GM19023 (cell line): ENCODE measurements around the gene IQCE.
"Not testable (repeated sequence)": the region's sequence is repeated elsewhere in the genome, so short reads cannot be mapped to it uniquely, and the experiment has no call there.

Experiments
- ATAC-seq: cut with Tn5 transposase; IDR thresholded peaks from one replicate; pipeline ENCODE4 v1.9.1; 2021; ENCODE audit warnings: mild to moderate bottlenecking, moderate library complexity; ENCODE audit not compliant: unreplicated experiment

Gene IQCE

GRCh38 chr7:2521341-2521745, 37.4 kb upstream of the IQCE start:
- no peak for ATAC-seq

- no peak for ATAC-seq
Measured at GRCh38 chr7:2521952-2522591, 36.7 kb upstream of the IQCE start.

DNA sequence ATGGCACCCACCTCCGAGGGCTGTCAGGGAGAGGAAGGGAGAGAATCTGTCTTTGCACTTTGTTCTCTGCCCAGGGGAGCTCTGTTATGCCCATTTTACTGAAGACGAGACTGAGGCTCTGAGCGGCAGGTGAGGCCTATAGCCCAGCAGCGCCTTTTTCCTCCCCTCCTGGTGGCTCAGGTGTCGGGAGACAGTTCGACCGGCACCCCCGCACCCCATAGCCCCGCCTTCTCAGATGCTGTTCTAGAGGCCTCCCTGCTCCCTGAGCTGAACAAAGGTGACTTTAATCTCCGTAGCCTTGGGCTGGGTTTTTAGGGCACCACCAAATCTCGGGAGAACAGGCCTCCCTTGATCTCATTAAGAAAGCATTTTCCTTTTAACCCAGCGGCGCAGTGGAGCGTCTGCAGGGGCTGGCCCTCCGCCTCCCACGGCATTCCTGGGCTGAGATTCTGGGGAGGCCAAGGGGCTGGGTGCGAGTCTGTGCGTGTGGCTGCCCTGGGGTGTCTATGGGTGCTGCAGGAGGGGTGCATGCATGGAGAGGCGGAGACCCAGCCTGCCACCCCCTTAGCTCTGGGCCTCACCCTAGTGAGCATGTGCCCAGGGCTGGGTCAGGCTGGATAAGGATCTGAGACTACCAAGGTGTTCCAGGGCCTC, 35.9 kb upstream of the IQCE start:
- no peak for ATAC-seq

GRCh38 chr7:2523461-2523936, 35.3 kb upstream of the IQCE start:
- no peak for ATAC-seq

GRCh38 chr7:2523941-2524807, 34.6 kb upstream of the IQCE start:
- no peak for ATAC-seq

DNA sequence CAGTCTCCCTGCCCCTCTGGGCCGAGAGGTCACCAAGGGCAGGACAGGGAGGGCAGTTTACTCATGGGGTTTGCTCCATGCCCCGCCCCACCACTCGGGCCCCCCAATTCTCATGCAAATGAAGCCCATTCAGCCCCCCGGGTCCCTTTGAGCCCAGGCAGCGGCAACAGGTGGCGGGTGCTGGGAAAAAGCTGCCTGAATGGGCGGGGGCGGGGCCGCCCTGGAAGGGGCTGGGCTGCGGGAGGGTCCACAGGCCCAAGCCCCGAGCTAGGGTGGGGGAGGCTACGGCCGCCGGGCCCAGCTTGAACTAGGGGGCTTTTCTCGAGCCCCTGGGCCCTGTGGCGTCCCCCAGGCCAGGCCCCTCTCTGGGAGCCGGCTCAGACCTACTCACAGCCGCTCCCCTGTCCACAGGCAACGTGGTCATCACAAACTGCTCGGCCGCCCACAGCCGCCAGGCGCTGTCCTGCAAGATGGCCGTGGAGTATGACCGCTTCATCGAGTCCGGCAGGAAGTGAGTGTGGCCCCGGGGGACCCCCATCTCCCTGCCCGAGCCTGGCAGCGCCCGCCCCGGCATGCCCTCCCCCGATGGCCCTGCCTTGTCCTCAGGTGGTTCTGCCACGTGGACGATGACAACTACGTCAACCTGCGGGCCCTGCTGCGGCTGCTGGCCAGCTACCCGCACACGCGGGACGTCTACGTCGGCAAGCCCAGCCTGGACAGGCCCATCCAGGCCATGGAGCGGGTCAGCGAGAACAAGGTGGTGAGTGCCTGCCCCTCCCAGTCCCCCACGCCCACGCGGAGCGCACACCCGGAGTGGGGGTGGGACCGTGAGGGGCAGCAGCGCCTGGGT, 33.7 kb upstream of the IQCE start:
- no peak for ATAC-seq

DNA sequence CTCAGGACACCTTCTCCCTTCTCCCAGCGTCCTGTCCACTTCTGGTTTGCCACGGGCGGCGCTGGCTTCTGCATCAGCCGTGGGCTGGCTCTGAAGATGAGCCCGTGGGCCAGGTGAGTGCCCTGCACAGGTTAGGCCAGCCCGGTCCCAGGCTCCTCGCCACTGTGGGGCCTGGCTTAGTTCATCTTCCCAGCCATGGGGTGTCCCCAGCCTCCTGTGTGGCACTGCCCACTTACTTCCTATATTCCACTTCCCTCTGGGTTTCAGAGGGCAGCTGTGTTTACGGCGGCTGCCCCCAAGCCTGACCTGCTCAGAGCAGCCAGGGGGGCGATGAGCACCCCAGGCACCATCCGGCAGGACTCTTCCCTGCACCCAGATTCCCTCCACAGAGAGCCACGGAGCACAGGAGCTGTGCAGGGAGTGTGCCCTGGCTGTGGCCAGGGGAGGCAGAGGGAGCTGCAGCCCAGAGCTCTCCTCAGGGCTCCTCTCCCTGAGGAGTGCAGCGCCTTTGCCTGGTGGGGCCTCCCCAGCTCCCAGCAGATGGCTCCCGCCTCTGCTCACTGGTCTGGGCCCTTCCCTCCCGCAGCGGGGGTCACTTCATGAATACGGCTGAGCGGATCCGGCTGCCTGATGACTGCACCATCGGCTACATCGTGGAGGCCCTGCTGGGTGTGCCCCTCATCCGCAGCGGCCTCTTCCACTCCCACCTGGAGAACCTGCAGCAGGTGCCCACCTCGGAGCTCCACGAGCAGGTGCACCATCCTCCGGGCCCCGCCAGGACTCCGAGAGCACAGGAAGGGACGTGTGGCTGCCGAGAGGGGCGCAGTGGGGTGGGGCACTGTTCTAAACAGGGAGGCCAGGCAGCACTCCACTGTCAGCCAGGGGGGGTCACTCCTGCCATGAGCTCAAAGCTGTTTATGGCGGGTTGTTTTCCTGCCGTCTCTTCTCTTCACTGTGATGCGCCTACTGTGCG, 32.8 kb upstream of the IQCE start:
- ATAC-seq: no peak

- no peak for ATAC-seq
Measured at GRCh38 chr7:2526659-2527504, 31.9 kb upstream of the IQCE start.

- ATAC-seq: no peak
Measured at GRCh38 chr7:2527505-2528467, 31.0 kb upstream of the IQCE start.

DNA sequence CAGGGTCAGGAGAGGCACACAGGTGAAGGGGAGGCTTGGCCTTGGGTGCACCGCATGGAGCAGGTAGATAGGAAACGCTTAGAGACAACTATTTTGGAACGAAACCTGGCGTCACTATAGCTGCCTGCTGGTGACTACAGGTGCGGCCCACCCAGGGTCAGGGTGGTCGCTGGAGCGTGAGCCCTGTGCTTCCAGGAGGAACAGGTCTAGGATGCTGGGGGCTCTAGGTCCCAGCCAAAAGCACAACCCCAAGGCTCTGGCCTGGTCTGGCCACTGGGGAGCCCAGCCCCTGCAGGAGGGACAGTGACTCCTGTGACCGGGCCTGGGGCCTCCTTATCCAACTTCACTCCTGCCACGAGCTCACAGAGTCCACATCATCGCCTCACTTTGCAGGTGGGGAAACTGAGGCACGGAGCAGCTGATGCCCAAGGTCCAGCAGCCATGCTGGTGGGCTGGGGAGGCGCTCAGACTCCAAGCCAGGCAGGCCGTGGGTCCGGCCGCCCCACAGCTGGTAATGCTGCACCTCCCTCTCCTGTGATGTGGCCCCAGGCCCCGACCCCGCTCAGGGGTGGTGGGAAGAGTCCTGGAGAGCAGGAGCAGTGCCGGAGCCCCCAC, 30.2 kb upstream of the IQCE start:
- no peak for ATAC-seq

DNA sequence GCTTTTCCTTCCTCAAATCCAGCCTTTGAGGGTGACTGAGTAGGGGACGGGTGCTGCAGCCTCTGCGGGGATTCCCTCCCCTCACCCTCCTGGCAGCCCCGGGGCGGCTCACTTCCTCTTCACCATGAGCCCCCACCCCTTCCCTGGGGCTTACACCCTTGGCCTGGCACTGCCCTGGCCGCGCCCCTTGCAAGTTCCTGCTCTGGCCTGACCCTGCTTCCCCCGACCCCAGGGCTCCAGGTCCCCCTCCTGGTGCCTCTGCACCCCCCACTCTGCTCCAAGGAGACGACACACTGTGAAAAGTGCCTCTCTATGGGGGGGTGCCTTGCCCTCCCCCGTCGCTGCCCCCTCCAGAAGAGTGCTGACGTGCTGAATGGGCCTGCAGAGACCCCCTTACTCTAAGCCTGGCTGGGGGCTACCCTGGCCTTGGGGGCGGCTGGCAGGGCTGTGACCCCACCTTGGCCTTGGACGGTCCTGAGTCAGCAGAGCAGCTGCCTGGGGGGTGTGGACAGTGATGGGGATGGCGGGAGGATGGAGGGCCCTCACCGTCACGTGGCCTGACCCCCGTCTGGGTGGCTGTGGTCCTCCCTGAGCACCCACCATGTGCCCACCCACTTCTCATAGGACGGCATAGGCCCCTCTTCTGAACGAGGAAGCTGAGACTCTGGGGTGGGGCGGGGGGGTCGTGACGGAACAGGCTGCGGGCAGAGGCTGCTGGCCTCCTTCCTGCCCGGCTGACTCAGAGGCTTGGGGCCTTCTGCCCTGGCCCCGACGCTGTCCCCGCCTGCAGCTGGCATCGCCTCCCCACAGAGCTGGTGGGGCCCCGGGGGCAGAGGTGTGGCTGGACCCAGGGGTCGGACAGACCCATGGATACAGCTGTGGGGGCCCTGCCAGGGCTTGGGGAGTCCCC, 29.4 kb upstream of the IQCE start:
- ATAC-seq: no peak

GRCh38 chr7:2530071-2530987, 28.4 kb upstream of the IQCE start:
- no peak for ATAC-seq

- not testable (repeated sequence) for ATAC-seq
Measured at GRCh38 chr7:2530994-2531795, 27.6 kb upstream of the IQCE start.

DNA sequence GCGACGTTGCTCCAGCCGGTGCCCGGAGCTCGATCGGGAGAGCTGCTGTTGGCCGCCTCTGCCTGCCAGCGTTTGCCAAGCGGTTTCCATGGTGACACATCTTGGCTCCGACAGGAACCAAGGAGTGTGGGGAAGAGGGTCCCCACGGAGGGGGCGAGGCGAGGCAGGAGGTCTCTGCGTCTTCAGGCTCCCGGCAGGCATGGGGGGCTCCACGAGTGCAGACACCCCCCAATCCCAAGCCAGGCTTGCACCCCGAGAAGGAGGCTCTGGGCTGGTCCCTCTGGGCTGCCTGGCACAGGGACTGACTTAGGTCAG, 27.0 kb upstream of the IQCE start:
- ATAC-seq: not testable (repeated sequence)
